Testis (tissue), 3 donors: ENCODE results near the gene CELA3A. TPM values are rescaled to one million over a fixed set of nuclear protein-coding genes. Genes with fewer than 3 reads are reported as not detected.
"Not testable (repeated sequence)": the region's sequence is repeated elsewhere in the genome, so short reads cannot be mapped to it uniquely, and the experiment has no call there.

ENCODE experiments used
- DNase-seq: peaks from one replicate; pipeline ENCODE4 v3.0.0-alpha.2; 2019
- H3K27ac ChIP-seq, 2 donors: fragments of 200-600 bp; sonication (generic); one replicate each; pipeline ENCODE4 v1.5.1; 2019
- H3K27me3 ChIP-seq: fragments of 200-600 bp; sonication (generic); one replicate; pipeline ENCODE4 v1.5.1; 2019
- H3K36me3 ChIP-seq: fragments of 200-600 bp; sonication (generic); one replicate; pipeline ENCODE4 v1.5.1; 2017; ENCODE audit warnings: low read depth; ENCODE audit errors: missing control alignments
- H3K4me1 ChIP-seq: fragments of 200-600 bp; sonication (generic); one replicate; pipeline ENCODE4 v1.5.1; 2019
- H3K4me3 ChIP-seq, 2 donors: fragments of 200-600 bp; sonication (generic); one replicate each; pipeline ENCODE4 v1.5.1; 2017 to 2019
- H3K9me3 ChIP-seq: fragments of 200-600 bp; sonication (generic); one replicate; pipeline ENCODE4 v1.5.1; 2017
- WGBS, 2 donors: methylation state at CpG; one replicate each; pipeline ENCODE4 v1.1.5; 2018; 5-methylcytosine and 5-hydroxymethylcytosine counted together
- intact Hi-C: fragments of 100-400 bp; cut with DNase I; formaldehyde crosslinking; loops from one replicate; pipeline ENCODE4 v1.15.1; 2023; ENCODE audit warnings: low total_unique reads
- polyA plus RNA-seq: library from polyadenylated mRNA; stranded (reverse); fragments of 350-450 nt; fragmentation: Illumina TruSeq; extraction: RNeasy Lipid Tissue Mini Kit (QIAGEN cat#74804); gene quantifications from one replicate; pipeline ENCODE4 v1.2.3, GENCODE V29; 2014; ENCODE audit warnings: low read depth, low replicate concordance; ENCODE audit not compliant: insufficient read depth
- total RNA-seq, 2 donors: library from RNA; depleted of rRNA; stranded (reverse); fragments of >200 nt; gene quantifications; one replicate each; pipeline ENCODE4 v1.2.3, GENCODE V29; 2016

The CELA3A gene
- total and polyA plus RNA-seq, 3 donors from 2014 or later, result not detected

DNA sequence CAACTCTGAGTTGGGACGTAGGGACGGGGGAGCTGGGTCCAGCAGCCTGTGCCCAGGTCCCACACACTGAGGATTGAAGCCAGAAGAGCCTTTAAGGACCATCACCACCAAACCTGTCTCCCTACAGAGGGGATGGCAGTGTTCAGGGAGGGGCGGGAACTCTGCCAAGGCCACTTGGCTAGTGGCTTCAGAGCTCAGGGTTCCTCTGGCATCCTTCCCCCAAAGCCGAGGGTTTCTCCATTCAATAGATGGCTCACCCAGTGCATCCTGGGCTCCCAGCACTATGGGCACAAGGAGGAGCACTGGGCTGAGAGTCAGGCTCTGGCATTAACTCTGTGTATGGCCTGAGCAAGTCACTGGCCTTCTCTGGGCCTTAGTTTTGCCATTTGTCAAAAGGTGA lies 20.2 kb upstream of the CELA3A start:
- H3K27ac ChIP-seq, H3K27me3 ChIP-seq, H3K36me3 ChIP-seq, intact Hi-C loops, H3K9me3 ChIP-seq, H3K4me3 ChIP-seq, DNase-seq, H3K4me1 ChIP-seq: not testable (repeated sequence)
- 50% methylated on average over 1 of the region's 4 CpGs; no CpG with 5 or more reads in 1 of the 2 donors for WGBS, 2 donors

DNA sequence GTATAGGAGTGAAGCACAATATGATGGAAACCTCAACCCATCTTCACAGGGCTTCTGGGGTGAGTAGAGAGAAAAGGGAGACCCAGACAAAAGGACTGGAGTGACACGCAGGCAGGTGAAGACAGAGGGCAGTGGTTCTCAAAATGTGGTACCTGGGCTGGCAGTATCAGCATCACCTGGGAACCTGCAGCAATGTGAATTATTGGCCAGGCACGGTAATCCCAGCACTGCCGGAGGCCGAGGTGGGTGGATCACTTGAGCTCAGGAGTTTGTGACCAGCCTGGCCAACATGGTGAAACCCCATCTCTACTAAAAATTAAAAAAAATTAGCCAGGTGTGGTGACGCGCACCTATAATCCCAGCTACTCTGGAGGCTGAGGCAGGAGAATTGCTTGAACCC lies 19.3 kb upstream of the CELA3A start:
- H3K4me3 ChIP-seq, DNase-seq, H3K9me3 ChIP-seq, H3K27ac ChIP-seq, H3K27me3 ChIP-seq, H3K36me3 ChIP-seq, H3K4me1 ChIP-seq, intact Hi-C loops: not testable (repeated sequence)
- 81 to 87% methylated on average over 6 of the region's 6 CpGs for WGBS, 2 donors

DNA sequence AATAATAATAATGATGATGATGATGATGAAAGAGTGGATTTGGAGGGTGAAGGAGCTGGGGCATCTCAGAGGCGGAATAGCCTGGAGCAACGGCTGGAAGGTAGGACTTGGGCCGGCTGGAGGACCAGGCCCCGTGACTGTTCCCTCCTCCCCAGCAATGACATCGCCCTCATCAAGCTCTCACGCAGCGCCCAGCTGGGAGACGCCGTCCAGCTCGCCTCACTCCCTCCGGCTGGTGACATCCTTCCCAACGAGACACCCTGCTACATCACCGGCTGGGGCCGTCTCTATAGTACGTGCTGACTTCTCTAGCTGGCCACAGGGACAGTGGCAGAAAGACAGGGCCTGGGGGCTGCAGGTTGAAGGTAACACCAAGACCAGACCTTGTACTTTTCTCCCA lies 17.9 kb upstream of the CELA3A start:
- H3K4me3 ChIP-seq, DNase-seq, H3K36me3 ChIP-seq, H3K27me3 ChIP-seq, H3K27ac ChIP-seq, intact Hi-C loops, H3K9me3 ChIP-seq, H3K4me1 ChIP-seq: not testable (repeated sequence)
- 57 to 65% methylated on average over 4 of the region's 15 CpGs for WGBS, 2 donors

DNA sequence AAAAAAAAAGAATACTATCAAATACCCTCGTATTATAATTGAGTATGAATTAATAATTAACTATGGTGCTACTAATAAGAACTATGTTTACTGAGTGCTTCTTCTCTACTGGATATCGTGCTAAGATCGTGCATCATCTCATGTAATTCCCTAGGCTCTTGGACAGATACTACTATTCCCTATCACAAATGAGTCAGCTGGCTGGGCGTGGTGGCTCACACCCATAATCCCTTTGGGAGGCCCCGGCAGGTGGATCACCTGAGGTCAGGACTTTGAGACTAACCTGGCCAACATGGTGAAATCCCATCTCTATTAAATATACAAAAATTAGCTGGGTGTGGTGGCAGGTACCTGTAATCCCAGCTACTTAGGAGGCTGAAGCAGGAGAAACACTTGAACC lies 15.6 kb upstream of the CELA3A start:
- H3K27ac ChIP-seq, H3K9me3 ChIP-seq, H3K4me1 ChIP-seq, H3K4me3 ChIP-seq, DNase-seq, H3K36me3 ChIP-seq, intact Hi-C loops, H3K27me3 ChIP-seq: not testable (repeated sequence)
- no CpG with 5 or more reads among the region's 5 CpGs for WGBS, 2 donors

DNA sequence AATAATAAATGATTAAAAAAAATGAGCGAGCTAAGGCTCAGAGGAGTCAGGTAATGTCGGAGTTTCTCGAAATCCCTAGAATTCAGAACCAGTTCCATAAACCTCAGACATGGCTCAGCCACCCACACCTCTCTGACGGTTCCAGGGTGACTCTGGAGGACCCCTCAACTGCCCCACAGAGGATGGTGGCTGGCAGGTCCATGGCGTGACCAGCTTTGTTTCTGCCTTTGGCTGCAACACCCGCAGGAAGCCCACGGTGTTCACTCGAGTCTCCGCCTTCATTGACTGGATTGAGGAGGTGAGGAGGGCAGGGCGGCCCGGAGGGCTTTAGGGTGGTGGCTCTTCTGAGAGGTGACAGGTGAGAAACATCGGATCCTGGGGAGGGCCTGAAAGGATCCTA lies 15.1 kb upstream of the CELA3A start:
- intact Hi-C loops, result not testable (repeated sequence)

DNA sequence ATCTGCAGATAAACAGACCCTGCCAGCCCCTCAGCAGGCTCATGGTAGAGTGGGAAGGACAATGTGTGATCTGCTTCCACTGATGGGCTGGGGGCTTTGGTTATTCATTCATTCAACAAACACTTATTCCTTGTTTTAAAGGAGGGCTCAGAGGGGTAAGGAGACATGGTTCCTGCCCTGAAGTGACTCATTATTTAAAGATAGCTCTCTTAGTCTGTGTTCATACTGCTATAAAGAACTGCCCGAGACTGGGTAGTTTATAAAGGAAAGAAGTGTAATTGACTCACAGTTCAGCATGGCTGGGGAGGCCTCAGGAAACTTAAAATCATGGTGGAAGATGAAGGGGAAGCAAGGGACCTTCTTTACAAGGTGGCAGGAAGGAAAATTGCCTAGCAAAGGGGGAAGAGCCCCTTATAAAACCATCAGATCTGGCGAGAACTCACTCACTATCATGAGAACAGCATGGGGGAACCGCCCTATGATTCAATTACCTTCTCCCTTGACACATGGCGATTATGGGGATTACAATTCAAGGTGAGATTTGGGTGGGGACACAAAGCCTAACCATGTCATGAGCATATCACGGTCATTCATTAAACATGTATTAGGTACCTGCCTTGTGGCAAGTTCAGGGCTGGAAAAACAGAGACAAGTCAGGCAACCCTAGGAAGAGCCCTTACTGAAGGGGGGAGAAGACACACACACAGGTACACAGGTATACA lies 11.6 kb upstream of the CELA3A start:
- intact Hi-C loops, H3K27me3 ChIP-seq: not testable (repeated sequence)
- WGBS, 2 donors, result 67 to 72% methylated on average over 2 to 3 of the region's 5 CpGs

More for the DNA sequence above, 15.1 kb upstream of the CELA3A start:
- not testable (repeated sequence) for H3K36me3 ChIP-seq, H3K9me3 ChIP-seq, DNase-seq, H3K4me3 ChIP-seq, H3K4me1 ChIP-seq, H3K27ac ChIP-seq, H3K27me3 ChIP-seq
- WGBS, 2 donors, result 84 to 86% methylated on average over 9 to 11 of the region's 12 CpGs

DNA sequence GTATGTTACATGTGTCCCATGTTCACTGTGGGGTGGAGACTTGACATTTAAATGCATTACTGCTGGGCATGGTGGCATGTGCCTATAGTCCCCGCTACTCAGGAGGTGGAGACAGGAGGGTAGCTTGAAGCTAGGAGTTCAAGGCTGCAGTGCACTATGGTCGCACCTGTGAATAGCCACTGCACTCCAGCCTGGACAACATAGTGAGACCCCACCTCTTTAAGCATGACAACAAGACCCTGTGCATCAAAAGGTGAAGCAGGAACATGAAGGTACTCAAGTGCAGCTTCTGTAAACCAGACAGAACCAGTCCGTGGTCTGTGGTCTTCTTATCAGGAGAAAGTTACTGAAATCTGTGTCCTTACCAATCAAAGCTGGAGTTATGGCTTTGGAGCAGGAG lies 9.3 kb upstream of the CELA3A start:
- H3K27me3 ChIP-seq, intact Hi-C loops, DNase-seq, H3K9me3 ChIP-seq, H3K36me3 ChIP-seq, H3K4me3 ChIP-seq, H3K4me1 ChIP-seq, H3K27ac ChIP-seq: not testable (repeated sequence)
- WGBS, 2 donors, result 73 to 91% methylated on average over 3 of the region's 3 CpGs

More for the DNA sequence above, 11.6 kb upstream of the CELA3A start:
- not testable (repeated sequence) for H3K4me3 ChIP-seq, H3K27ac ChIP-seq, H3K9me3 ChIP-seq, H3K4me1 ChIP-seq, DNase-seq, H3K36me3 ChIP-seq

DNA sequence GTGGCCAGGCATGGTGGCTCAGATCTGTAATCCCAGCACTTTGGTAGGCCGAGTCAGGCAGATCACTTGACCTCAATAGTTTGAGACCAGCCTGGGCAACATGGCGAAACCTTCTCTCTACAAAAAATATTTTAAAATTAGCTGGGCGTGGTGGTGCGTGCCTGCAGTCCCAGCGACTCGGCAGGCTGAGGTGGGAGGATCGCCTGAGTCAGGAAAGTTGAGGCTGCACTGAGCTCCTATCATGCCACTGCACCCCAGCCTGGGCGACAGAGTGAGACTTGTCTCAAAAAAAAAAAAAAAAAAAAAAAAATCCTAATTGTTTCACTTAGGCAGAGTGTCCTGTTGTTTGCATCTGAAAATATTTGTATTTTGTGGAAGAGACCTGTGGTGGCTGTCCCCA lies 6.7 kb upstream of the CELA3A start:
- DNase-seq, H3K4me1 ChIP-seq, intact Hi-C loops, H3K36me3 ChIP-seq, H3K9me3 ChIP-seq, H3K27me3 ChIP-seq, H3K27ac ChIP-seq, H3K4me3 ChIP-seq: not testable (repeated sequence)
- WGBS, 2 donors, result 94 to 98% methylated on average over 8 of the region's 8 CpGs

DNA sequence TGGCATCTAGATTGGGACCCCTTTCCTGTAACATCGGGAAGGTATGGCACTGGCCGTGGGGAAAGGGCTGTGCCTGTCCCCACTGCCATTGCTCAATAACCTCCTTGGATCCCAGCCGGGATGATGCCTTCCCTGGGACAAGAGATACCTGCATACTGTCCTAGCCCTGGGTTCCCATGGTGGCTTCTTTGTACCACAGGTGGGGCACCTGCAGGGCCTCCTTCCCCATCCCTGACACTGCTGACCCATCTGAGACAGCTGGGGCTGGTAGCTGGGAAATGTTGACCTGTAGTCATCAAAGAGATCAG lies 4.8 kb upstream of the CELA3A start:
- H3K9me3 ChIP-seq, H3K36me3 ChIP-seq, H3K27me3 ChIP-seq, intact Hi-C loops, DNase-seq, H3K27ac ChIP-seq, H3K4me3 ChIP-seq, H3K4me1 ChIP-seq: not testable (repeated sequence)
- 77% methylated on average over 3 of the region's 3 CpGs; no CpG with 5 or more reads in 1 of the 2 donors for WGBS, 2 donors

DNA sequence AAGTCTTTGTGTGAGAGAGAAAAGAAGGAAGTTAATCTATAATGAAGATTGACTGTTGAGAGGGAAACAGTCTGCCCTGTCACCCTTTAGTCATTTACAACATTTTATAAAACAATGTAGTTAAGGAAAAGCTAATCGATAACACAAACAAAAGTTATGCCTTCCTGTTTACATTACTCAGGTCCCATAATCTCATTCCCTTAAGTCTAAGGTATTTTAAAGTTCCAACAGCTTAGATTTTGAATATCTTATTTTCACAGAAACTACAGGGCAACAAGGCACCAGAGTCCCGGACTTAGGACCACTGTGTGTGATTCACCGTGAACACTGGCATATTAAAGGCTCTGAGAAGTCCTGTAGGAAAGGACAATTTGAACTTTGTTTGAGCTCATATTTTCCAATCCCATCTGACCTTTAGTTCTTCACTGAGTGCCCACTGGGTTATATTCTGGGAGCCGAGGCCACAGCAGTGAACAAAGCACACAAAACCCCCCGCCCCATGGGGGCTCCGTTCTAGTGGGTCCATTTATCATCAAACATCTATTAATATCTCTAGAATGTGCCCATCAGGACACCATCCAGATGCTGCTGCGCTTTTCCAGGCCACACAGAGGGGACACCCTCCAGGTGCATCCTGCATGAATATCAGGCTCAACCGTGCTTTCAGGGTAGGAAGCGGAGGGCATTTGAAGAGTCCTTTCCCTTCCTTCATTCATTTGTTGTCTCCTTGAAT lies 3.4 kb upstream of the CELA3A start:
- H3K4me1 ChIP-seq, H3K36me3 ChIP-seq, H3K27ac ChIP-seq, DNase-seq, intact Hi-C loops, H3K4me3 ChIP-seq, H3K27me3 ChIP-seq, H3K9me3 ChIP-seq: not testable (repeated sequence)
- 74 to 83% methylated on average over 9 of the region's 9 CpGs for WGBS, 2 donors

DNA sequence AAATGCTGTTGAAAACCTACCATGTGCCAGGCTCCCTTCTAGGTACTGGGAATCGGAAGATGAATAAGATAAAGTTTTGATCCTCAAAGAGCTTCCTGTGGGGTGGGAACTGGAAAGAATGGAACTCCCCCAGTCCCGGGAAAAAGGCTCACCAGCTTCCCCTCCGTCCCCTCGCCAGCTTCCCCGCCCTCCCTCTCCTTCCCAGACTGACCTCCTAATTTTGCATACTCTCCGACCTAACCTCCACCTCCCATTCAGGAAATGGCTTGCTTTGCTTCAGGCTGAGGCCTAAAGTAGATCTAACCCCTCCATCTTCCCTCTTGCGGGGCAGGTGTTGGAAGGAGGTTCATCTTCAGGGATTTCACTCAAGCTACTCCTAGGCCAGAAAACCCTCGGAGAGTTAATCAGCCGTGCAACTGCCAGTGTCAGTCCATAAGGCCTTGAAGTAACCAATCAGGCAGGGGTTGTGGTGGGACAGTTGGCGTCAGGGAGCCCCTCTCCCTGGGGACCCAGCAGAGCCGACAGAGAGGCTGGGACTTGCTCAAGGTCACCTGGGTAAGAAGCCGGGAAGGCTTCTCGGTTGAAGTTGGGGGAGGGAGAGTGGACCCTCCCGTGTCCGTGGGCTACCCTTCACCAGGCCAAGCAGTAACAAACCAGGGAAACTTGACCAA lies 2.7 kb upstream of the CELA3A start:
- H3K4me3 ChIP-seq, H3K9me3 ChIP-seq, H3K36me3 ChIP-seq, H3K27ac ChIP-seq, DNase-seq, H3K27me3 ChIP-seq, intact Hi-C loops, H3K4me1 ChIP-seq: not testable (repeated sequence)
- WGBS, 2 donors, result 57 to 73% methylated on average over 9 to 15 of the region's 15 CpGs

DNA sequence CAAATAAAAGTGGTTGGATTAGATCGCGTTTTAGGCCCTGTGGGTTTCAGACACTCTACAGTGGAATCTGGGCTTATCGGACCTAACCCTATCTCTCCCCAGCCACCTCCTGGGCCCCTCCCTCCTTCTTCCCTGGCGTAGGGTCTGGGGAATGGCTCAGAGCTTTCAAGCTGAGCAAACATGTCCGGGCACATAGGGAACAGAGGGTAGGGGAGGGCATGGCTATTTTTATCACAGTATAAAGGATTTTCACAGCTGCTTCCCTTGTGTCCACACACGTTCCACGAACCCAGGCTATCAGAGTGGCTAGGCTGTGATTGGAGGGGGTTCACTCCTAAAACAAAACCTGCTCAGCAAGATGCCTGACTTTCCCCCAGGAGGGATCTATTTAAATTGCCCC lies 1.8 kb upstream of the CELA3A start:
- 45 to 76% methylated on average over 4 to 7 of the region's 7 CpGs for WGBS, 2 donors
- intact Hi-C loops, result not testable (repeated sequence)

More for the DNA sequence above, 1.8 kb upstream of the CELA3A start:
- not testable (repeated sequence) for H3K27ac ChIP-seq, H3K4me3 ChIP-seq, H3K4me1 ChIP-seq, H3K36me3 ChIP-seq, H3K27me3 ChIP-seq, H3K9me3 ChIP-seq, DNase-seq
